ENCODE measurements around the gene PI16.

DNA sequence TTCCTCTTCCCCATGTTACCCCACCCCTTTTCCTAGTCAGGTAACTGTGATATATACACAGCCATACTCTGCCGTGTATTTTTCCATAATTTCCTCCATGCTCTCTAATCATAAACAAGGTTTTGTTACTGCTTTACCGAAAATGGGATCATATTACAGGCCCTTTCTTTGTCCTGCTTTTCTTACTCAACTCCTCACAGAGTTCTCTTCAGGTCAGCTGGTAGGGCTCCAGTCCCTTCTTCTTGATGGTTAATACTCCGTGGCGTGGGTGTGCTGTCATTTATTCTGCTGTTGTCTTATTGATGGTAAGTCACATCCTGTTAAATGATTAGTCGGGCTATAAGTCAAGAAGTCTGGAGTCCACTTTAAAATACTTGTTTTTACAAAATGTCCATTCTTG is 24.9 kb upstream of the PI16 start:
- TF ChIP-seq EZH2 (IDR thresholded peaks at IDR 0.05; ENCODE audit: borderline replicate concordance, low read depth, low read length, severe bottlenecking): no peak
- TF ChIP-seq, protein P1, sequence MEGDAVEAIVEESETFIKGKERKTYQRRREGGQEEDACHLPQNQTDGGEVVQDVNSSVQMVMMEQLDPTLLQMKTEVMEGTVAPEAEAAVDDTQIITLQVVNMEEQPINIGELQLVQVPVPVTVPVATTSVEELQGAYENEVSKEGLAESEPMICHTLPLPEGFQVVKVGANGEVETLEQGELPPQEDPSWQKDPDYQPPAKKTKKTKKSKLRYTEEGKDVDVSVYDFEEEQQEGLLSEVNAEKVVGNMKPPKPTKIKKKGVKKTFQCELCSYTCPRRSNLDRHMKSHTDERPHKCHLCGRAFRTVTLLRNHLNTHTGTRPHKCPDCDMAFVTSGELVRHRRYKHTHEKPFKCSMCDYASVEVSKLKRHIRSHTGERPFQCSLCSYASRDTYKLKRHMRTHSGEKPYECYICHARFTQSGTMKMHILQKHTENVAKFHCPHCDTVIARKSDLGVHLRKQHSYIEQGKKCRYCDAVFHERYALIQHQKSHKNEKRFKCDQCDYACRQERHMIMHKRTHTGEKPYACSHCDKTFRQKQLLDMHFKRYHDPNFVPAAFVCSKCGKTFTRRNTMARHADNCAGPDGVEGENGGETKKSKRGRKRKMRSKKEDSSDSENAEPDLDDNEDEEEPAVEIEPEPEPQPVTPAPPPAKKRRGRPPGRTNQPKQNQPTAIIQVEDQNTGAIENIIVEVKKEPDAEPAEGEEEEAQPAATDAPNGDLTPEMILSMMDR (IDR thresholded peaks at IDR 0.05; ENCODE audit: extremely low read depth in 1 of 2, insufficient read depth in 1 of 2, low read depth in 1 of 2, low read length in 2 of 2): no peak
